ENCODE data around the gene PTCD1.

The PTCD1 gene, protein sequence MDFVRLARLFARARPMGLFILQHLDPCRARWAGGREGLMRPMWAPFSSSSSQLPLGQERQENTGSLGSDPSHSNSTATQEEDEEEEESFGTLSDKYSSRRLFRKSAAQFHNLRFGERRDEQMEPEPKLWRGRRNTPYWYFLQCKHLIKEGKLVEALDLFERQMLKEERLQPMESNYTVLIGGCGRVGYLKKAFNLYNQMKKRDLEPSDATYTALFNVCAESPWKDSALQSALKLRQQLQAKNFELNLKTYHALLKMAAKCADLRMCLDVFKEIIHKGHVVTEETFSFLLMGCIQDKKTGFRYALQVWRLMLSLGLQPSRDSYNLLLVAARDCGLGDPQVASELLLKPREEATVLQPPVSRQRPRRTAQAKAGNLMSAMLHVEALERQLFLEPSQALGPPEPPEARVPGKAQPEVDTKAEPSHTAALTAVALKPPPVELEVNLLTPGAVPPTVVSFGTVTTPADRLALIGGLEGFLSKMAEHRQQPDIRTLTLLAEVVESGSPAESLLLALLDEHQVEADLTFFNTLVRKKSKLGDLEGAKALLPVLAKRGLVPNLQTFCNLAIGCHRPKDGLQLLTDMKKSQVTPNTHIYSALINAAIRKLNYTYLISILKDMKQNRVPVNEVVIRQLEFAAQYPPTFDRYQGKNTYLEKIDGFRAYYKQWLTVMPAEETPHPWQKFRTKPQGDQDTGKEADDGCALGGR

GRCh38 chr7:99438573-99439480 is at the start of gene PTCD1, which contains the start of gene CPSF4:
PTCD1 (minus strand) TSS chr7:99438798; CDS start chr7:99435242, 3,556 bp downstream.
CPSF4 (plus strand) TSS chr7:99438943; CDS start chr7:99439083, 140 bp downstream.
- no peak for FAIRE-seq

- no peak for FAIRE-seq
These were observed 46.5 kb upstream of the PTCD1 start for GRCh38 chr7:99485094-99485493.

DNA sequence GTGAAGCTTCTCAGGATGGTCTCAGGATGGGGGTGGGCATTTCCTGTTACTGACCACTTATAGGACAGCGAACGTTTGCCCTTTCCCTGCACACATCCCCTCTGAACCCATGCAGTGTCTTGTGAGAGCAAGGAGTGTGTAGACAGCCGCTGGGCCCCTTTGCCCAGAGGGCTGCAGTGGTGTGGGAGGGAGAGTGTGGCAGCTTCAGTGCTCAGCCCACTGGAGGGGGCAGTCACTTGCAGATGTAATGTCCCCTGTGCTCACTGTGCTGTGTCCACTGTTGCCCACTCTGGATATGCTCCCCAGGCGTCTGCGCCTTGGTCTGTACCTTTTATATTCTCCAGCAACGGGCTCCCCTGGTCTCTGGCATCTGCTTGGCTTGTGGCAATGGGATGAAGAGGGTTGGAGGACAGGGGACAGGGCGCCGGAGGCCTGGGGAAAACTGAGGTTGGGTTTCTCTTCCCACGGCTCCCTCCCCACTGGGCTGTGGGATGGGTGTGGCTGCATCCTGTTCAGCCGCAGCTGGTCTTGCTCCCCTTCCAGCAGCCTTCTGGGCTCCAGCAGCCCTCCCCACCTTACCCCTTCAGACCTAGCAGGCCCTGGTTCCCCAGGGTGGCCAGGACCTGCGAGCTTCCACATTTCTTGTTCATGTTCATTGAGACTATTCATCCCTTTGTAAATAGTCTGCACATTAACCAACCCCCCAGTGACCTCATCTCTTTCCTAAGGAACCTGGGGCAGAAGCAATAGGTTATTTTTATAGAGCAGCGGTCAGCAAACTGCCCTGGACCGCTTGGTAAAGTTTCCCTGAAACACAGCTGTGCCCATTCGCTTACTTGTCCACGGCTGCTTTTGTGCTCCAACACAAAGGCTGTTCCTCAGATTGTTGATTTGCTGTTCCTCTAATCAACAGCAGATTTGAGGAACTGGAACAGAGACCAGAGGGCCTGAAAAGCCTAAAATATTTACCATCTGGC is 40.2 kb upstream of the PTCD1 start:
- FAIRE-seq = no peak

DNA sequence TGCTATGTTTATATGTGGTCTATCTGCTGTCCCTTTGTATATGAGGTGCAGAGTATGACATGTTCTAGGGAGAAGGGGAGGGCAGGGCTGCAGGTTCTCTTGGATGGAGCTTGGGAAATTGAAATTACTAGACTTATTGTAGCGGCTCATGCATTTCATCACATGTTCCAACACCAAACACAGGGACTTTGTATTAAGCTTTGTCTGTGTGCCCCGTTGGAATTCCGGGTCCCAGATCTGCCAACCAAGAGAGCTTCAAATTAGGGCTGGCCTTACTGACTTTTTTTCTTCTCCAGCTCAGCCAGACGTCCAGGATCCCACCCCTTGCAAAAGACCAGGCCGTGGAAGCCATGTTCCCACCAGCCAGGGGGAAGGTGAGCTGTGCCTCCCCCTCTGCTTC is 37.5 kb upstream of the PTCD1 start:
- no peak for FAIRE-seq

GRCh38 chr7:99473315-99473596 is 34.7 kb upstream of the PTCD1 start:
- no peak for FAIRE-seq

DNA sequence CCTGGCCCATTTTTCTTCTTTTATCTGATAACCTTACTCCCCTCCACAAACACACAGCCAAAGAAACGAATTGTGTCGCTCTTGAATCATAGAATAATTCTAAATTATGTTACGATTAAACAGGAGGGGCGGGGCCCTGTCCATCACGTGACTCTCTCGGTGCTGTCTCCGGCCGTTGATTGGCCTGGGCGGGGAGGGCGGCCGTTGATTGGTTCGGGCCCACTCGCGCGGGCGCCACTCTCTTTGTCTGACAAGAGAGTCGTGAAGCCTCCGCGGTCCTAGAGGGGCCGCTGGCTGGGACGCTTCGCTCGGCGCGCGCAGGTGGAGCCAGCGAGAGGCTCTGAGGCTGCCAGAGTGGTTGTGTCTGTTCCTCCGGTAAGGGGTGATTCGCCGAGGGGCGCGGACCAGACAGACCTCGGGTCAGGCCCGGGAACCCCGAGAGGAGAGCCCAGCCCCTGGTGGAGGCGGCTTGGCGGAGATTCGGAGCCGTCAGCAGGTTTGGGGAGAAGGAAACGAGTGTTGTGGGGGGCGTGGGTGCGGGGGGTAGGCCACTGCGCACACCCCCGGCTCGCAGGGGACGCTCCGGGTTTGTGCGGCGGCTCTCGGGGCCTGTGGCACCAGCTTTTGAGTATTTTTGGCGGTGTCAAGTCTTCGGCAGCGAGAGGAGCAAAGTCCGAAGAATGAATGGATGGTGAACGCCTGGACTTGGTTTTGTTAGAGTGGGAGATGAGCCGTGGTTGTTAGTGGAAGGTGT is 34.1 kb upstream of the PTCD1 start, which contains the start of gene ZNF789:
Gene ZNF789 (plus strand): TSS at position 330 of the 754 bp plus-strand sequence. CDS start 3,567 bp downstream, outside the sequence.
- FAIRE-seq = peak; percentile 85

DNA sequence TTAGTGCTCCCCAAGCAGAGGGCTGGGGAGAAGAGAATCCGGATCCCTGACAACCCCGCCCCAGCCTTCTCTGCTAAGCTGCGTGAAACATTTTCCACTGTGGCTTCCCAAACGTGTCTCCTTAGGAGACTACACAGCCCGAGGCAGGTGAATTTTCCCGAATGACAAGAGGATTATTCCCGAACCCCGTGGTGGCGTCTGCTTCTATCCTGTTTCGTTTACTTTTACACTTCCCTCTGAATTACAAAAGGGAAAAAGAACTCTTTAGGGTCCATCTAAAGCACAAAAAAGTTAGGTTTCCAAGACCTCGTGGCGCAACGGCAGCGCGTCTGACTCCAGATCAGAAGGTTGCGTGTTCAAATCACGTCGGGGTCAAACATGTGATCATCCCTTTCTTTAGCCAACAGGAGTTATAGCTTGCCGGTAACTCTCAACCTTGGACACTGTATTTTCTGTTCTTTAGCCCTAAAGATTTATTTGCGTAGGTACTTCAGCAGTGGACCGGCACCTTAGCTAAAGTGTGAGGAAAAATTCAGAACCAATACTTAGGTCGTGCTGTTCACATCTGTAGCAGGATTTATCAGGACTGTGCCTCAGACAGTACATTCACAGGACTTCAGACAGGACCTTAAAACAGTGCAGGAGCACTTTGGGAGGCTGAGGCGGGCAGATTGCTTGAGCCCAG is 30.9 kb upstream of the PTCD1 start:
- FAIRE-seq = no peak

GRCh38 chr7:99468336-99468918 is 29.8 kb upstream of the PTCD1 start:
- FAIRE-seq = no peak

DNA sequence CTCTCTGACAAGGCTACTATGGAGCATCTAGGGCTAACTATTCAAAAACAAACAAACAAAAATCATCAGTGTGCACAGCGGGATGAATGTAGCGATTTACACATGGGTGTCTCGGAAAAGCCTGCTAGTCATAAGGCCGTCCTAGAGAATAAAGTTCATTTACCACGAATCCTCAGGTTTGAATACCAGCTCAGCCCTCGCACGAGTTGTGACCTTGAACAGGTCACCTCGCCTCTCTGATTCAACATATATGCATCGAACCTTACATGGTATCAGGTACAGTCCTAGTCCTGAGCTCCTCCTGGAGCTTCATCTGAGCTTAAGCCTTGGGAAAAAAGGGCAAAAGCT is 26.8 kb upstream of the PTCD1 start:
- FAIRE-seq = no peak

- FAIRE-seq = no peak
These were observed 22.6 kb upstream of the PTCD1 start for GRCh38 chr7:99461221-99461620.

DNA sequence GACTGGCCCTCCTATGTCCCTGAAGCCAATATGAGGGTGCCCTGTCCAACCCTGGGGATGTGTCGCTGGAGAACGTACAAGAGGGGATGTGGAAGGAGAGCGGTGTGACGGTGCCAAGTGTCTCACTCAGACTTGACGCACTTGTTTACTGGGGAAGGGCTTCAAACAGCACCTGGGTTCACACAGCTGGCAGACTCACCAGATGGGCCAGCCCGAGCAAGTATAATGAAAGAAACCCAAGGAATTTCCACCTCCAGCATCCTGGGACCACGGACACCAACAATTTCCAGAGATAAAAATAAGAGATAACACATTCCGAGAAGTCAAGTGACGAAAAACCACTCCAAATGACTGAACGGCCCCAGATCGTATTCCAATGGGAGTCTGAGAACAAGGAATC is 22.1 kb upstream of the PTCD1 start:
- FAIRE-seq = no peak

GRCh38 chr7:99459087-99459486 is 20.5 kb upstream of the PTCD1 start:
- FAIRE-seq = no peak

GRCh38 chr7:99457650-99458493 is 19.3 kb upstream of the PTCD1 start:
- no peak for FAIRE-seq

DNA sequence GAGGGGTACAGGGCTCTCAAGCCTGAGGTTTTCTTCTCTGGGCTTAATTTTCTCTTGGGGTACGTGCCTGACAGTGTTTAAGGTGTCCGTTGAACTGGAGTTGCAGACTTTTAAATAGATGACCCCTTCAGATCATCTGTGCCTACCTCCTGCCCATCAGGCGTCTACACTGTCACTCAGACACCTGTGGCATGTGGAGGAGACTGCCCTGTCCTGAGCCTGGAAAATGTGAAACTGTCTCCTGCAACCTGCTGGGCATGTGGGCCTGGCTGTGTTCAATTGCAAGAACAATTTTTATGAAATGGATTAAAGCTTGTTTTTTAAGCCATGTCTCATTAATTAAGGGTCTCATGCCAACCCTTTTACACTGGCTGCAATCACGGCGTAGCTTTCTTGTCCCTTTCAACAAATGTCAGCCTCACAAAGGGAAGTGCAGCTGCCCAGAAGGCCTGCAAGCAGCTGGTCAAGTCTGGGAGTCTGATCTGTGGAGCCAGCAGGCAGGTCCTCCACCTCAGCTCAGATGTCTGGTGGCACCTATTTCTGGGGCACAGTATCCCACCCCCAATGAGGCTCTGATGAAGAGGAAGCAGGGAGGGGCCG is 18.6 kb upstream of the PTCD1 start:
- no peak for FAIRE-seq

DNA sequence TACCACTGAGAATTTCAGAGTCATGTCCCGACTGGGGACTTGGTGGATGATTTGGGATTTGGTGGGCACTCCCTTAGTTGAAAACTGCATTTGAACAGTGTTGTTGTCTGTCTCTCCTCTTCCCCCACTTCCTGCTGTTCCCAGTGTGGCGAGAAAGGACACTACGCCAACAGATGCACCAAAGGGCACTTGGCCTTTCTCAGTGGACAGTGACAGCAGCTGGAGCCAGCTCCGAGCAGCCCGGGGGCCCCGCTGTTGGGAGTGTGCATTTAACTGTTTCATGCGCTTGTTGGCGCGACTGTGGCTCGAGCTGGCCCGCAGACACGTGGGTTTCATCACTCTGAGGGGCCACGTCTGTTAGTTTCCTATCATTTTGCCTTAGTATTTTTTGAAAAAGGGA is 17.7 kb upstream of the PTCD1 start:
- FAIRE-seq = no peak

DNA sequence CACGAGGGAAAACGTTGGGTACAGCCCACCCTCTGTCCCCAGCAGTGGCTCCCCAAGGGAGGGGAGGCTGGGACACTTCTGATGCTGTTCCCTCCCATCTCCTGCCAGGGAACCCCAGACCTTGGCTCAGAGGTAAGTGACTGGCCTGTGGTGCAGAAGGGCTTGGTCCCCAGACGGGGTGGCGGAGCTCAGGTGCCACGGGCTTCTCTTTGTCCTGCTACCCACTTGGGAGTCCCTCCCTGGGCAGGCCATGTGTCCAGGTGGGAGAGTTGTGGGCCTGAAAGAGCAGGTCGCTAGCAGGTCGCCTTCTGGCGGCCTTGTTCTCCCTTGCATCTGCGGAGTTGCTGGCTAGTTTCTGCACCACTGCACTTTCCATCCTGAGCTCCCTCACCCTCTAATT is 17.3 kb upstream of the PTCD1 start:
- FAIRE-seq = no peak

DNA sequence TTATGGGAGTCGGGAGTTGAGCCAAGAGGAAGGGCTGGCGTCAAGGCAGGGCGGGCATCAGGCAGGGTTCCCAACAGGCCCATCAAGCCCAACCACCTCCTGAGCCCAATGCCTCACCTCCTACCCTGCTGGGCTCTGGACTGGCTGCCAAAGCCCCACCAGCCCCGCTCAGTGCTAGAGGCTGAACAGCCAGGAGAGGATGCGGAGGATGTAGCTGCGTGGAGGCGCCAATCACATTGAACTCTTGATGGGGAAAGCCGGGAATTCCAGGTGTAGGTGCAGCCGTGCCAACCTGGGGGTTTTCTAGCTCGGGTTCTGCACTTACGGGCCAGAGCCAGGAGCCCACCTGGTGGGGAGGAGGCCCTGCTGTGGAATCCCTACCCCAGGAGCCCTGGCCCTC is 14.5 kb upstream of the PTCD1 start:
- FAIRE-seq = no peak

- FAIRE-seq = no peak
These were observed 13.9 kb upstream of the PTCD1 start for GRCh38 chr7:99452541-99452940.

GRCh38 chr7:99451936-99452335 is 13.3 kb upstream of the PTCD1 start:
- no peak for FAIRE-seq

Data from islet of Langerhans (tissue), 1 donor.